HCT116 (cell line): ENCODE results near the gene C11orf21. TPM values are rescaled to one million over a fixed set of nuclear protein-coding genes. Genes with fewer than 3 reads are reported as not detected.

Experiments used
- ATAC-seq: fragments of 200-7000 bp; cut with Tn5 transposase; 2 replicates; pipeline ENCODE4 v1.9.1; 2020; ENCODE audit warnings: mild to moderate bottlenecking, moderate library complexity
- BruUV-seq: library from RNA; stranded (reverse); fragments of 400-500 nt; replicated peaks from 2 replicates; lab custom pipeline; 2021; lab: Mats Ljungman, UMichigan
- CTCF ChIA-PET: fragments of 300-600 bp; sonication (Branson Sonifier 250); formaldehyde crosslinking; loops from one replicate; lab custom pipeline; 2021; ENCODE audit warnings: antibody characterized with exemption; lab: Charles Lee
- POLR2A ChIA-PET: fragments of 300-600, 350-600 bp; sonication (Branson Sonifier 250); formaldehyde crosslinking; loops from one replicate; lab custom pipeline; 2021; ENCODE audit warnings: antibody characterized with exemption; lab: Charles Lee
- RAD21 ChIA-PET, 2 experiments: fragments of 300-600 bp; sonication (Branson Sonifier 250); formaldehyde crosslinking; loops; one replicate each; lab custom pipeline; 2023; ENCODE audit warnings: low total read pairs in 2 of 2; ENCODE audit not compliant: uncharacterized antibody in 2 of 2, unreplicated experiment in 2 of 2, low non-redundant PET in 1 of 2; lab: Charles Lee
- DNase-seq: peaks from one replicate; pipeline ENCODE4 v3.0.0-alpha.2; 2010; ENCODE audit warnings: low read depth, low spot score
- H2AFZ ChIP-seq: fragments of 200-600 bp; shearing (Covaris generic), sonication (generic); 2 replicates; pipeline ENCODE4 v1.6.1; 2017; ENCODE audit warnings: low read depth, mixed run types, mixed read lengths, antibody characterized with exemption, low read length; ENCODE audit not compliant: poor library complexity, severe bottlenecking
- H3K27ac ChIP-seq: 2 replicates; pipeline ENCODE4 v1.5.1; 2012; ENCODE audit warnings: low read depth, low read length
- H3K27me3 ChIP-seq: fragments of 200-600 bp; sonication (generic); 2 replicates; pipeline ENCODE4 v1.6.1; 2016; ENCODE audit warnings: mixed run types, low read length, mixed read lengths; ENCODE audit not compliant: insufficient read depth
- H3K36me3 ChIP-seq, 2 experiments: fragments of 200-500 bp in 1 of 2; fragments of 200-600 bp in 1 of 2; sonication (Bioruptor generic) in 1 of 2; sonication (generic) in 1 of 2; 2 replicates each; pipeline versions ENCODE4 v1.5.1 to v1.6.1; 2014 to 2016; ENCODE audit warnings: low read length in 2 of 2, inconsistent platforms in 1 of 2, mixed read lengths in 1 of 2, mixed run types in 1 of 2; ENCODE audit not compliant: insufficient read depth in 2 of 2, control insufficient read depth in 1 of 2
- H3K4me1 ChIP-seq, 2 experiments: fragments of 200-600 bp in 1 of 2; sonication (generic) in 1 of 2; 2 replicates each; pipeline versions ENCODE4 v1.5.1 to v1.6.1; 2012 to 2017; ENCODE audit warnings: low read length in 2 of 2, inconsistent platforms in 1 of 2, mild to moderate bottlenecking in 1 of 2, mixed read lengths in 1 of 2, mixed run types in 1 of 2, moderate library complexity in 1 of 2; ENCODE audit not compliant: insufficient read depth in 2 of 2, control insufficient read depth in 1 of 2
- H3K4me2 ChIP-seq: fragments of 200-600 bp; sonication (generic); 2 replicates; pipeline ENCODE4 v1.6.1; 2017; ENCODE audit warnings: mixed run types, low read length, mixed read lengths
- H3K4me3 ChIP-seq, 2 experiments: fragments of 200-600 bp in 1 of 2; sonication (generic) in 1 of 2; replicated peaks in 1 of 2; 2 replicates each; pipeline ENCODE4 v1.5.1; 2011 to 2016; ENCODE audit warnings: low read length in 2 of 2, control low read depth in 1 of 2, low read depth in 1 of 2, mild to moderate bottlenecking in 1 of 2, mixed read lengths in 1 of 2, mixed run types in 1 of 2
- H3K79me2 ChIP-seq: fragments of 200-600 bp; sonication (generic); 2 replicates; pipeline ENCODE4 v1.6.1; 2017; ENCODE audit warnings: mild to moderate bottlenecking, mixed run types, low read length, moderate library complexity, mixed read lengths; ENCODE audit not compliant: insufficient read depth
- H3K9ac ChIP-seq: fragments of 200-600 bp; sonication (generic); 2 replicates; pipeline ENCODE4 v1.6.1; 2016; ENCODE audit warnings: low read length, mixed read lengths
- H3K9me2 ChIP-seq: fragments of 200-600 bp; sonication (generic), shearing (Covaris generic); 2 replicates; pipeline ENCODE4 v1.6.1; 2017; ENCODE audit warnings: mixed run types, mild to moderate bottlenecking, moderate library complexity; ENCODE audit not compliant: insufficient read depth
- H3K9me3 ChIP-seq, 2 experiments: fragments of 200-500 bp in 1 of 2; fragments of 200-600 bp in 1 of 2; sonication (Bioruptor generic) in 1 of 2; sonication (generic) in 1 of 2; 2 replicates each; pipeline ENCODE4 v1.6.1; 2014 to 2017; ENCODE audit warnings: low read length in 2 of 2, mixed read lengths in 2 of 2, inconsistent platforms in 1 of 2, low read depth in 1 of 2, mild to moderate bottlenecking in 1 of 2, mixed run types in 1 of 2, moderate library complexity in 1 of 2; ENCODE audit not compliant: control insufficient read depth in 1 of 2, insufficient read depth in 1 of 2
- H4K20me1 ChIP-seq: fragments of 200-600 bp; sonication (generic), shearing (Covaris generic); 2 replicates; pipeline ENCODE4 v1.6.1; 2017; ENCODE audit warnings: mixed run types, mild to moderate bottlenecking, moderate library complexity; ENCODE audit not compliant: insufficient read depth
- ATF3 ChIP-seq: IDR thresholded peaks from 2 replicates; pipeline ENCODE4 v1.6.1; 2012
- CEBPB ChIP-seq: IDR thresholded peaks from 2 replicates; pipeline ENCODE4 v1.6.1; 2012; ENCODE audit warnings: low read depth
- EGR1 ChIP-seq: IDR thresholded peaks from 2 replicates; pipeline ENCODE4 v1.6.1; 2012; ENCODE audit warnings: low read depth
- FOSL1 ChIP-seq: IDR thresholded peaks from 2 replicates; pipeline ENCODE4 v1.6.1; 2012; ENCODE audit warnings: low read depth
- MAX ChIP-seq: IDR thresholded peaks from 2 replicates; pipeline ENCODE4 v1.6.1; 2012
- POLR2AphosphoS5 ChIP-seq: IDR thresholded peaks from 2 replicates; pipeline ENCODE4 v1.6.1; 2011; ENCODE audit warnings: mild to moderate bottlenecking, low read depth, low read length, moderate library complexity
- ZBTB33 ChIP-seq: IDR thresholded peaks from 2 replicates; pipeline ENCODE4 v1.6.1; 2011; ENCODE audit warnings: mild to moderate bottlenecking, low read length, moderate library complexity; ENCODE audit not compliant: insufficient replicate concordance; ENCODE audit errors: extremely low read depth
- ZFX ChIP-seq: fragments of 450-650 bp; IDR thresholded peaks from 2 replicates; pipeline ENCODE4 v1.6.1; 2017
- intact Hi-C: fragments of 100-400 bp; cut with micrococcal nuclease; formaldehyde crosslinking; loops from 2 replicates; pipeline ENCODE4 v1.10.0; 2022
- total RNA-seq: library from RNA; stranded (reverse); gene quantifications from one replicate; pipeline ENCODE4 v1.2.1, GENCODE V29; 2021; ENCODE audit not compliant: unreplicated experiment

The C11orf21 gene
- total RNA-seq, 1 experiment from 2014 or later = not detected

- peaks cover 0 to 13% of the 10 kb centered on the region in 2 experiments; a peak in 3 of 4 replicates for H3K4me1 ChIP-seq
- no peak for ATAC-seq
- no peak overlapping the region for H3K9ac ChIP-seq
- H3K27me3 ChIP-seq = no peaks in the 10 kb centered on the region
- H3K79me2 ChIP-seq = no peaks in the 10 kb centered on the region
- no peak overlapping the region for H2AFZ ChIP-seq
- TF ChIP-seq ZBTB33 (no peak), FOSL1 (no peak), ATF3 (no peak), POLR2AphosphoS5 (no peak), MAX (no peak), CEBPB (no peak), ZFX (no peak), EGR1 (no peak)
- POLR2A ChIA-PET = interaction anchor here (1.1 kb wide), 1 partner anchor 68 kb away, joined by 3 read pairs; the partner anchor contains the start of gene CD81
- CTCF ChIA-PET = interaction anchor here (1.1 to 1.4 kb wide), 2 partner anchors 91 to 111 kb away, joined by 3 to 4 read pairs; partner anchors contain the start of gene TSSC4
- BruUV-seq = no TSS peak
- intact Hi-C loops = loop anchor here (5.0 kb wide), 1 partner anchor 93 kb away; the partner anchor contains the start of gene TSSC4
- H4K20me1 ChIP-seq = no peaks in the 10 kb centered on the region
- H3K4me2 ChIP-seq = no peak overlapping the region
- H3K9me3 ChIP-seq = no peaks in the 10 kb centered on the region
- H3K9me2 ChIP-seq = no peaks in the 10 kb centered on the region
- no peak overlapping the region for H3K4me3 ChIP-seq
- RAD21 ChIA-PET = no interaction called here
- DNase-seq = no peak
- H3K27ac ChIP-seq = no peak overlapping the region
- no peaks in the 10 kb centered on the region for H3K36me3 ChIP-seq
Observed at GRCh38 chr11:2309251-2310072, 7.7 kb upstream of the C11orf21 start.
